Measurements from ENCODE around the gene IRF2BP1. TPM values are rescaled to one million over a fixed set of nuclear protein-coding genes. Genes with fewer than 3 reads are reported as not detected.

Gene IRF2BP1
- total and polyA plus RNA-seq, 5 donors from 2014 or later = 4.5 to 21.2 (median 5.6) TPM

DNA sequence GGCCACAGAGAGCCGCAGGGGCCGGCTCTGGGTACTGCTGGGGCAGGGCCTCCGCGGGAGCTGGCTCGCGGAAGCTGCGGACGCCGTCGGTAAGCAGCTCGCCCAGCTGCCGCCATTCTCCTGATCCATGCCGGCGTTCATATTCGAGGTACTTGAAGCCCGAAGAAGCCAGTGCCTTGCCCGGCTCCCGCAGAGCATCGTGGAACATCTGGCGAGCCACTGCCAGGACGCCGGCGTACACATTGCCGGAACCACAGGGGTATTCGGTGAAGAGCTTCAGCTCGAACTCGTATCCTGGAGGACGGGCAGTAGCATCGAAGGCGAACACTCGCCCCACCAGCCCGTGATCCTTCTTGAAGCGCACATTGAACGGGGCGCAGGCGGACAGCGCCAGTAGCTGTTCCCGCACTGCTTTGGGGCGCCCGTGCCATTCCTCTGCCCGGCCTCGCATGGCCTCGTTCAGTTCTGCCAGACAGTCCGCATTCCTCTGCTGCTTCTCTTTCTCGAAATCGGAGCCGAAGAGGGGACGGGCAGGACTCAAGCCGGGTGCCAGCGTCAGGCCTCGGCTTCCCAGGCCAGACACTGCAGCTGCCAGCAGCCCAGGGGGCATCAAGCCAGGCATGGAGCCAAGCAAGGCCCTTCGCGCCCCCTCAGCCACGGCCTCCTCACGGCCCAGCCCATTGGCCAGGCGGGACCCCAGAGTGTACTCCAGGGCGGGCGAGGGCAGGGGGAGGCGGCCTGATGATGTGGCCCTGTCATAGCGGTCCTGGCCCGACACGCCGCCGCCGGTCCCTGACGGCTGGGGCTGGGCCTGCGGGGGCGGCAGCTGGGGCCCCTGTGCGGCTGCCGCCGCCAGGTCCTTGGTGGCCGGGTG lies 1.0 kb downstream of the IRF2BP1 start:
- Mint-ChIP-seq H3K27ac (no peak overlapping the region), H3K4me1 (peaks cover 0 to 31% (median 20%) of the 10 kb centered on the region in 4 donors)

DNA sequence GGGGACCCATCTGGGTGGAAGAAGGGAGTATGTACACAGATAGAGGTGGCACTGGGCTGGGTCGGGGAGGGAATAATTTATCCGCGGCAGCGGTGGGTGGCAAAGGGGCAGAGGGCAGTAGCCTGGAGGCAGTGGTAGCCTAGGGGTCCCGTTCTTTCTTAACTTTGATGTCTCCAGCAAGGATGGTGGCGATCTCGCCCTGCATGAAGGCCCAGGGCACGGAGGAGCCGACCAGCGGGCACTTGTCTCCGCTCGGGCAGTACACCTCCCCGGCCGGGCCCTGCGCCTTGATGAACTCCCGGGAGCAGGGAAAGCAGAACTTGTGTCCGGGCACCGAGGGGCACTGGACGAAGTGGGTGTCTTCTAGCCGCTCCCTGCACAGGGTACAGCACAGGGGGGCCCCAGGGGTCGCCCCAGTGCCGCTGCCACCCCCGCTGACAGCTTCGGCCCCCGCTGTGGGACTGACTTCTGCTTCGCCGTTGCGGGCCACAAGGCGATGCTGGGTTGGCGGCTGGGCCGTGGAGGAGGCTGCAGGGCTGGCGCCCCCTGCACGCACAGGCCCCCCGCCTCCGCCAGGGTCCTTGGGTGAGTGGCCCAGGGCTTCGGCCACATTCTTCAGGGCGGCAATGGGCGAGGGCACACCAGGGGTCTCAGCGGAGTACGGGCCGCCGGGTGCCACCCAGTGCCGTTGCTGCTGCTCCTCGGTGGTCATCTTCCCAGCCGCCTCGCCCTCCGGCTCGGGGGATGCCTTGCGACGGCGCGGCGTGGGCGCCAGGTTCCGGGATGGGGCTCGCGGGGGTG lies 1.9 kb downstream of the IRF2BP1 start:
- Histone ChIP-seq H3K36me3 (ENCODE audit: control insufficient read depth, insufficient read depth, low read length) (no peaks in the 10 kb centered on the region), H3K4me3 (ENCODE audit: low read depth, low read length) (no peak overlapping the region), H3K4me1 (ENCODE audit: control insufficient read depth, insufficient read depth, low read length, poor library complexity, severe bottlenecking) (peaks cover 43% of the 10 kb centered on the region), H3K27ac (ENCODE audit: insufficient read depth, low read length, poor library complexity, severe bottlenecking) (no peak overlapping the region), H3K27me3 (ENCODE audit: control insufficient read depth, insufficient read depth, low read length) (no peaks in the 10 kb centered on the region), H3K9me3 (ENCODE audit: control insufficient read depth in 2 of 2, low read length in 2 of 2) (no peaks in the 10 kb centered on the region)
- H3K4me3 Mint-ChIP-seq = peak overlapping the region; percentile 72 to 94 (median 85)
- DNase-seq (no peak), ATAC-seq (ENCODE audit: low read depth in 2 of 2) (no peak)
- H3K9me3 Mint-ChIP-seq = no peaks in the 10 kb centered on the region
- peak overlapping the region in 1 of 3 donors; percentile 36 for H3K27ac Mint-ChIP-seq
- peaks cover 10% of the 10 kb centered on the region for H3K27me3 Mint-ChIP-seq
- peaks cover 0 to 31% (median 20%) of the 10 kb centered on the region in 4 donors for H3K4me1 Mint-ChIP-seq
- peaks cover 8% of the 10 kb centered on the region for H3K36me3 Mint-ChIP-seq

More for the DNA sequence above, 1.0 kb downstream of the IRF2BP1 start:
- Mint-ChIP-seq H3K27me3 (peaks cover 10% of the 10 kb centered on the region), H3K36me3 (peaks cover 8% of the 10 kb centered on the region), H3K9me3 (no peaks in the 10 kb centered on the region), H3K4me3 (peak overlapping the region in 2 of 4 donors; percentile 60 to 65)
- DNase-seq (no peak), ATAC-seq (ENCODE audit: low read depth in 2 of 2) (no peak)
- no peaks in the 10 kb centered on the region for H3K36me3 ChIP-seq (ENCODE audit: control insufficient read depth, insufficient read depth, low read length)
- peak overlapping the region; percentile 88 for H3K27ac ChIP-seq (ENCODE audit: insufficient read depth, low read length, poor library complexity, severe bottlenecking)
- H3K9me3 ChIP-seq (ENCODE audit: control insufficient read depth in 2 of 2, low read length in 2 of 2) = no peaks in the 10 kb centered on the region
- peaks cover 43% of the 10 kb centered on the region for H3K4me1 ChIP-seq (ENCODE audit: control insufficient read depth, insufficient read depth, low read length, poor library complexity, severe bottlenecking)
- no peak overlapping the region for H3K4me3 ChIP-seq (ENCODE audit: low read depth, low read length)
- no peaks in the 10 kb centered on the region for H3K27me3 ChIP-seq (ENCODE audit: control insufficient read depth, insufficient read depth, low read length)

DNA sequence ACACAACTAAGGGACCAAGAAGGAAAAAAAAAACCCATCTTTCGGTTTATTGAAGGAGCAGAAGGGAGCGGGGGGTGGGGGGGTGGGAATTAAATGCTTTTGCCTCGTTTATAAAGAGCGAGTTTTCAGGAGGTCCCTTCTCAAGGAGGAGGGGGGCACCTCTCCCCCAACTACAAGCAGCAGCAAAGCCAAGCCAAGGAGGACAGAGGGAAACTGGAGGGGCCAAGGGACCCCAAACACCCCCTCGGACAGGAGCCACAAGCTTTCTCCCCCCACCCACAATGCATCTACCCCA lies 2.4 kb downstream of the IRF2BP1 start:
- Mint-ChIP-seq H3K27me3 (peaks cover 10% of the 10 kb centered on the region), H3K36me3 (peaks cover 8% of the 10 kb centered on the region), H3K4me3 (peak overlapping the region; percentile 72 to 94 (median 85)), H3K27ac (peak overlapping the region in 2 of 3 donors; percentile 36 to 95), H3K9me3 (no peaks in the 10 kb centered on the region), H3K4me1 (peaks cover 0 to 32% (median 20%) of the 10 kb centered on the region in 4 donors)
- ATAC-seq (ENCODE audit: low read depth in 2 of 2) (no peak), DNase-seq (no peak)
- no peak overlapping the region for H3K4me3 ChIP-seq (ENCODE audit: low read depth, low read length)
- no peaks in the 10 kb centered on the region for H3K36me3 ChIP-seq (ENCODE audit: control insufficient read depth, insufficient read depth, low read length)
- H3K9me3 ChIP-seq (ENCODE audit: control insufficient read depth in 2 of 2, low read length in 2 of 2) = no peaks in the 10 kb centered on the region
- no peak overlapping the region for H3K27ac ChIP-seq (ENCODE audit: insufficient read depth, low read length, poor library complexity, severe bottlenecking)
- H3K27me3 ChIP-seq (ENCODE audit: control insufficient read depth, insufficient read depth, low read length) = no peaks in the 10 kb centered on the region
- H3K4me1 ChIP-seq (ENCODE audit: control insufficient read depth, insufficient read depth, low read length, poor library complexity, severe bottlenecking) = peaks cover 43% of the 10 kb centered on the region

DNA sequence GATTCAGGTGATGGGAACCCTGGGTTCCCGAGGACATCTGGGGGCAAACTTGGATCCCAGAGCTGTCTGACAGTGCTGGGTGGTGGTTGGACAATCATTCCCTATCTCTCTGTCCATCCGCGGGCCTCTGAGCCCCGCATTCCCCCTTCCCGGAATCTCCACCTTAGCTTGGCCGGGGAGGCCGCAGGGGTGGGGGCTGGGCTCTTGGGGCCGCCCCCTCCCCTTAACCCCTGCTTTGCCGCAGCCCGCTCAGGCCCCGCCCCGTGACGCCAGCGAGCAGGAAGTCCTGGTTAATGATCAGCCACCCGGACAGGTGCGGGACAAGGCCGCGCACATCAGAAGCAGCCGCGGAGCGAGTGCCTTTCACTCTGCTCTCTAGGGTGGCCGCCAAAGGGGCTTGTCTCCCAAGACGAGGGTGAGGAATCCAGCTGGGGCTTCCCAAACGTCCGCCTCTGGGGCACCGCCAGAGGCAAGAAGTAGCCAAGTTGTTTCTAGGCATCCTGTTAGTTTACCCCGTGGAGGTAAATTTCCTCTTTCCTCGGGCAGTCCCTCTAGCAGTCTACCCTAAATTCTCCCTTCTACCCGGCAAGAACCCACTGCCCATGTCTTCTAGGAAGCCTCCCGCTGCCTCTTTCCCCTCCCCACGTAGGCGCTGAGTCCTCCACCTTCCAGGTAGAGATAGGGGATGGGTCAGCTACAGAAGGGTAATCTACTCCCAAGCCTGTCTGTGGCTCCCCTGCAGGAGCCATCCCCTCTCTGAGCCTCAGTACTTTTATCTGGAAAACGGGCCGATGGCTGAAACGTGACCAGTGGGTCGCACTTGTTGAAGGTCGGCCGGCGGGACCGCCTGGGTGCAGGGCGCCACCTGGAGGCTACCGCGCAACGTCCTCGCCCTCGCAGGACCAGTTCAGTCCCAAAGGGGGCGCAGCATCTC lies 3.0 kb downstream of the IRF2BP1 start:
- Mint-ChIP-seq H3K4me1 (peaks cover 0 to 35% (median 20%) of the 10 kb centered on the region in 4 donors), H3K9me3 (no peaks in the 10 kb centered on the region), H3K27me3 (peaks cover 10% of the 10 kb centered on the region), H3K36me3 (peaks cover 8% of the 10 kb centered on the region), H3K4me3 (peak overlapping the region; percentile 72 to 94 (median 85)), H3K27ac (peak overlapping the region in 2 of 3 donors; percentile 36 to 95)
- H3K27me3 ChIP-seq (ENCODE audit: control insufficient read depth, insufficient read depth, low read length) = no peaks in the 10 kb centered on the region
- H3K4me3 ChIP-seq (ENCODE audit: low read depth, low read length) = peak overlapping the region; percentile 62
- H3K9me3 ChIP-seq (ENCODE audit: control insufficient read depth in 2 of 2, low read length in 2 of 2) = no peaks in the 10 kb centered on the region
- ATAC-seq (ENCODE audit: low read depth in 2 of 2) (peak; percentile 26 to 31), DNase-seq (peak; percentile 68 to 89 (median 80))
- H3K27ac ChIP-seq (ENCODE audit: insufficient read depth, low read length, poor library complexity, severe bottlenecking) = no peak overlapping the region
- H3K36me3 ChIP-seq (ENCODE audit: control insufficient read depth, insufficient read depth, low read length) = no peaks in the 10 kb centered on the region
- peaks cover 43% of the 10 kb centered on the region for H3K4me1 ChIP-seq (ENCODE audit: control insufficient read depth, insufficient read depth, low read length, poor library complexity, severe bottlenecking)

DNA sequence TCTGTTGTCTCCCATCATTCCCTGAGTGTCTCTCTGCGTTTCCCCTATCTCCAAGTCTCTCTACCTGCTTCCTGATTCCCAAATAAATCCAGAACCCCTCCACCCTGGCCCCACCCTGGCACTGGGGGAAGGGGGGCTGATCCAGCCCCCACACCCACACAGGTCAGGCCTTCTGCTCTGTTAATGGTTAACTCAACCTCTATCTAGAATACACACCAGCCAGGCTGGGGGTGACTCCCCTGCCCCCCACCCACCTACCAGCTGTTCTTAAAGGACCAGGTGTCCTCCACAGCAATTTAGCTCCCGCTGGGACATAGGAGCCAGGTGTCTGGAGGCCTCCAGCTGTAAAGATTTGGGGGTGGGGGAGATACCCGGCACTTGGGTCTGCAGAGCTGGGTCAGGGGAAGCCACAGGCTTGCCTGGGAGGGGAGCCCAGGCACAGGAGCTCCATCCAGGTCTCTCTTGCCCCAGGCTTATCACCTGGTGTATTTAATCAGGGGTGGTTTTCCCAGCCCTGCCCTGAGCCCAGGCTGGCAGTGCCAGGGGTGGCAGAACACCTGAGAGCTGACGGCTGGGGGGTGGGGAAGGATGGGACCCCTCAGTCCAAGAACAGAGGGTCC lies 3.9 kb downstream of the IRF2BP1 start:
- Mint-ChIP-seq H3K4me3 (peak overlapping the region in 1 of 4 donors; percentile 58), H3K27ac (no peak overlapping the region), H3K4me1 (peaks cover 0 to 38% (median 20%) of the 10 kb centered on the region in 4 donors), H3K9me3 (no peaks in the 10 kb centered on the region), H3K27me3 (peaks cover 14% of the 10 kb centered on the region), H3K36me3 (peaks cover 8% of the 10 kb centered on the region)
- no peaks in the 10 kb centered on the region for H3K9me3 ChIP-seq (ENCODE audit: control insufficient read depth in 2 of 2, low read length in 2 of 2)
- H3K27me3 ChIP-seq (ENCODE audit: control insufficient read depth, insufficient read depth, low read length) = peaks cover 3% of the 10 kb centered on the region
- peaks cover 41% of the 10 kb centered on the region for H3K4me1 ChIP-seq (ENCODE audit: control insufficient read depth, insufficient read depth, low read length, poor library complexity, severe bottlenecking)
- no peaks in the 10 kb centered on the region for H3K36me3 ChIP-seq (ENCODE audit: control insufficient read depth, insufficient read depth, low read length)
- DNase-seq (no peak), ATAC-seq (ENCODE audit: low read depth in 2 of 2) (no peak)
- no peak overlapping the region for H3K27ac ChIP-seq (ENCODE audit: insufficient read depth, low read length, poor library complexity, severe bottlenecking)
- H3K4me3 ChIP-seq (ENCODE audit: low read depth, low read length) = no peak overlapping the region

DNA sequence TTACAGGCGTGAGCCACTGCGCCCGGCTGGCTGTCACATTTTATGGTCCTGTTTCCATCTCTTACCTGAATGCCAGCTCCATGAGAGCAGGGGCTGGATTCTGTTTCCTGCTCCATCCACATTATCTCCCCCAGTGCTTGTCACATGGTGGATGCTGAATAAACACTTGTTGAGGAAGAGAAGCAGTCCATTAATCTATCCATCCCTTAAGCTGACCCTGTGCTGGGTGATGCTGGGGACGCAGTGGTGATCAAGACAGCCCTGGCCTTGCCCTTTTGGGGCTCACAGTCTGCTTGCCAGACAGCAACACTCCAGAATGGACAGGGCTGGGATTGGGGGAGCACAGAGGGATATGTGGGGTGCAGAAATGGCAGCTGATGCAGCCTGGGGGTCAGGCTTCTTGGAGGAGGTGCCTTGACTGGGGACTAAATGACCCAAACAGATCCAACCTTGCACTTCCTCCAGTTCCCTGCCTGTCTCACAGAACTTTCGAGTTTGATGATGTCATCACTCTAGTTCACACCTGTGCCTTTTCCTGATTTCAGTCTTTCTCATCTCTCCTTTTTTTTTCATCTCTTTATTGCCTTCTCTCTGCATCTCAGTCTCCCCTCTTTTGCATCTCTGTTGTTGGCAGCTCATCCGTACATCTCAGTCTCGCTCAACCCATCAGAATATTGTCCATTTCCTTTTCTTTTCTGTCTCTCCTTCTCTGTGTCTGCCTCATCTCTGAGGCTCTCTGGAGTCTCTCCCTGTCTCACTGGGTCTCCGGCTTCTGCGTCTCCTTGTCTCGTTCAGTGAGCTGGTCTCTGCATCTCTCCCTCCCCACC lies 4.6 kb downstream of the IRF2BP1 start:
- Mint-ChIP-seq H3K9me3 (no peaks in the 10 kb centered on the region), H3K27me3 (peaks cover 11% of the 10 kb centered on the region), H3K27ac (no peak overlapping the region), H3K4me1 (peaks cover 0 to 35% (median 18%) of the 10 kb centered on the region in 4 donors), H3K4me3 (peak overlapping the region in 2 of 4 donors; percentile 58 to 65), H3K36me3 (peaks cover 8% of the 10 kb centered on the region)
- Histone ChIP-seq H3K27ac (ENCODE audit: insufficient read depth, low read length, poor library complexity, severe bottlenecking) (no peak overlapping the region), H3K36me3 (ENCODE audit: control insufficient read depth, insufficient read depth, low read length) (no peaks in the 10 kb centered on the region), H3K9me3 (ENCODE audit: control insufficient read depth in 2 of 2, low read length in 2 of 2) (no peaks in the 10 kb centered on the region), H3K27me3 (ENCODE audit: control insufficient read depth, insufficient read depth, low read length) (peaks cover 3% of the 10 kb centered on the region), H3K4me3 (ENCODE audit: low read depth, low read length) (no peak overlapping the region), H3K4me1 (ENCODE audit: control insufficient read depth, insufficient read depth, low read length, poor library complexity, severe bottlenecking) (peaks cover 45% of the 10 kb centered on the region)
- ATAC-seq (ENCODE audit: low read depth in 2 of 2) (no peak), DNase-seq (no peak)

All from CD4-positive, CD25-positive, alpha-beta regulatory T cell (primary cell).